GM12878 (cell line): ENCODE data around the gene ITIH1. TPM values are rescaled to one million over a fixed set of nuclear protein-coding genes. Genes with fewer than 3 reads are reported as not detected.

Experiments used
- ATAC-seq: fragments of 200-7000 bp; cut with Tn5 transposase; 3 replicates; pipeline ENCODE4 v1.9.1; 2020; ENCODE audit warnings: mild to moderate bottlenecking, moderate library complexity
- BruUV-seq: library from RNA; stranded (reverse); fragments of 400-500 nt; replicated peaks from 2 replicates; lab custom pipeline; 2021; lab: Mats Ljungman, UMichigan
- CTCF ChIA-PET: fragments of 300-600 bp; sonication (Branson Sonifier 250); formaldehyde crosslinking; extraction: SDS; loops from one replicate; lab custom pipeline; 2021; ENCODE audit warnings: inconsistent platforms; lab: Yijun Ruan, JAX
- POLR2A ChIA-PET: fragments of 350-600 bp; formaldehyde crosslinking; extraction: SDS; loops from one replicate; lab custom pipeline; 2021; ENCODE audit warnings: inconsistent platforms; lab: Charles Lee
- RAD21 ChIA-PET: fragments of 300-600 bp; sonication (Branson Sonifier 250); formaldehyde crosslinking; loops from one replicate; lab custom pipeline; 2023; ENCODE audit warnings: antibody characterized with exemption; ENCODE audit not compliant: unreplicated experiment; lab: Charles Lee
- SMC1A ChIA-PET: fragments of 300-600 bp; sonication (Branson Sonifier 250); formaldehyde crosslinking; loops from one replicate; lab custom pipeline; 2023; ENCODE audit not compliant: unreplicated experiment, uncharacterized antibody; lab: Charles Lee
- DNase-seq: peaks from one replicate; pipeline ENCODE4 v3.0.0-alpha.2; 2011; ENCODE audit warnings: low read depth, low spot score
- FAIRE-seq: peaks from 3 replicates; lab custom pipeline; 2011; peaks lifted over from hg19 to GRCh38; lab: Jason Lieb, UNC
- H2AFZ ChIP-seq: 2 replicates; pipeline ENCODE4 v1.6.0; 2011; ENCODE audit warnings: low read depth, low read length, control low read depth; ENCODE audit not compliant: control insufficient read depth
- H3K27ac ChIP-seq: 2 replicates; pipeline ENCODE4 v1.5.1; 2011; ENCODE audit warnings: control low read depth; ENCODE audit not compliant: control insufficient read depth, insufficient read depth
- H3K27me3 ChIP-seq, 2 experiments: replicated peaks in 1 of 2; 2 replicates each; pipeline versions ENCODE4 v1.6.0 to v1.6.1; 2011; ENCODE audit warnings: low read length in 1 of 2; ENCODE audit not compliant: control insufficient read depth in 2 of 2, insufficient read depth in 2 of 2
- H3K36me3 ChIP-seq, 2 experiments: 2 replicates each; pipeline ENCODE4 v1.5.1; 2011; ENCODE audit warnings: low read length in 1 of 2; ENCODE audit not compliant: control insufficient read depth in 2 of 2, insufficient read depth in 2 of 2
- H3K4me1 ChIP-seq: 2 replicates; pipeline ENCODE4 v1.6.1; 2011; ENCODE audit warnings: mild to moderate bottlenecking, low read length, moderate library complexity, mixed read lengths; ENCODE audit not compliant: control insufficient read depth, insufficient read depth
- H3K4me2 ChIP-seq: 2 replicates; pipeline ENCODE4 v1.6.0; 2011; ENCODE audit warnings: control low read depth; ENCODE audit not compliant: control insufficient read depth, insufficient read depth
- H3K4me3 ChIP-seq: fragments of 200-600 bp; sonication (generic); 2 replicates; pipeline ENCODE4 v1.5.1; 2016
- H3K79me2 ChIP-seq: 2 replicates; pipeline ENCODE4 v1.6.0; 2011; ENCODE audit warnings: low read length; ENCODE audit not compliant: control insufficient read depth, insufficient read depth
- H3K9ac ChIP-seq: 2 replicates; pipeline ENCODE4 v1.8.0; 2011; ENCODE audit warnings: low read length, control low read depth, mixed read lengths; ENCODE audit not compliant: control insufficient read depth, insufficient read depth
- H3K9me3 ChIP-seq: replicated peaks from 3 replicates; pipeline ENCODE4 v1.5.1; 2011; ENCODE audit warnings: mild to moderate bottlenecking, low read length; ENCODE audit not compliant: control insufficient read depth, insufficient read depth
- H4K20me1 ChIP-seq: 2 replicates; pipeline ENCODE4 v1.6.0; 2011; ENCODE audit not compliant: control insufficient read depth, insufficient read depth
- FOXM1 ChIP-seq: IDR thresholded peaks from 2 replicates; pipeline ENCODE4 v1.6.1; 2012; ENCODE audit warnings: low read depth, mild to moderate bottlenecking, inconsistent platforms, low read length, moderate library complexity
- KDM1A ChIP-seq: fragments of 200-600 bp; sonication (generic); IDR thresholded peaks from 2 replicates; pipeline ENCODE4 v1.6.1; 2016; ENCODE audit warnings: borderline replicate concordance
- RAD21 ChIP-seq: IDR thresholded peaks from 2 replicates; pipeline ENCODE4 v1.6.1; 2011; ENCODE audit warnings: mild to moderate bottlenecking, low read depth, low read length, moderate library complexity; ENCODE audit not compliant: insufficient read depth
- RUNX3 ChIP-seq: IDR thresholded peaks from 2 replicates; pipeline ENCODE4 v1.6.1; 2012; ENCODE audit warnings: low read length, inconsistent platforms
- TCF12 ChIP-seq: IDR thresholded peaks from 2 replicates; pipeline ENCODE4 v1.6.1; 2011; ENCODE audit warnings: low read depth, mild to moderate bottlenecking, low read length
- ZBED1 ChIP-seq: IDR thresholded peaks from 2 replicates; pipeline ENCODE4 v1.6.1; 2016; ENCODE audit warnings: borderline replicate concordance
- WGBS: methylation state at CpG from one replicate; pipeline ENCODE4 v1.1.6; 2016; ENCODE audit warnings: low lambda C conversion rate; ENCODE audit not compliant: insufficient replicate concordance, insufficient coverage; ENCODE audit errors: missing lambda C conversion rate; 5-methylcytosine and 5-hydroxymethylcytosine counted together
- in situ Hi-C: fragments of 300-500 bp; cut with MboI; formaldehyde crosslinking; loops from 9 replicates; pipeline ENCODE4 v1.14.3; 2018; ENCODE audit warnings: mixed read lengths
- intact Hi-C: fragments of 100-400 bp; cut with micrococcal nuclease; formaldehyde crosslinking; loops from one replicate; pipeline ENCODE4 v1.14.2; 2022; ENCODE audit not compliant: unreplicated experiment
- polyA plus RNA-seq, 11 experiments: library from polyadenylated mRNA; depleted of rRNA in 4 of 11; unstranded in 6 of 11; stranded (reverse) in 5 of 11; fragments of >200 nt; fragmentation: Nextera tagmentation in 4 of 11; fragmentation: Illumina TruSeq in 1 of 11; extraction: Ambion mirVana in 4 of 11; extraction: Trizol in 1 of 11; gene quantifications; 1 replicate in 1 of 11; 2 replicates in 10 of 11; pipeline versions ENCODE4 v1.2.1 to v1.2.3, GENCODE V29; 2011 to 2016; ENCODE audit warnings: inconsistent platforms in 2 of 11, missing spikeins in 2 of 11, low read depth in 1 of 11
- total RNA-seq, 4 experiments: library from RNA; depleted of rRNA in 3 of 4; stranded (reverse); fragments of >200 nt in 3 of 4; fragmentation: Illumina TruSeq in 1 of 4; extraction: Trizol in 1 of 4; gene quantifications; 2 replicates each; pipeline versions ENCODE4 v1.2.1 to v1.2.3, GENCODE V29; 2013 to 2021
- TF ChIP-seq, protein P1 (sequence below): fragments of 450-650 bp; conservative IDR thresholded peaks from 2 replicates; pipeline ENCODE4 v1.6.1; 2017; ENCODE audit warnings: mild to moderate bottlenecking, moderate library complexity
- TF ChIP-seq, protein P2 (sequence below): fragments of 450-650 bp; IDR thresholded peaks from 2 replicates; pipeline ENCODE4 v1.6.1; 2017; ENCODE audit warnings: antibody characterized with exemption, mild to moderate bottlenecking, moderate library complexity

Gene ITIH1
- total and polyA plus RNA-seq, 10 of the 15 experiments (the other 5 are each of a cell fraction or from before 2014, with no cell fraction given) = 0.33 to 0.64 (median 0.44) TPM; not detected in 7

DNA sequence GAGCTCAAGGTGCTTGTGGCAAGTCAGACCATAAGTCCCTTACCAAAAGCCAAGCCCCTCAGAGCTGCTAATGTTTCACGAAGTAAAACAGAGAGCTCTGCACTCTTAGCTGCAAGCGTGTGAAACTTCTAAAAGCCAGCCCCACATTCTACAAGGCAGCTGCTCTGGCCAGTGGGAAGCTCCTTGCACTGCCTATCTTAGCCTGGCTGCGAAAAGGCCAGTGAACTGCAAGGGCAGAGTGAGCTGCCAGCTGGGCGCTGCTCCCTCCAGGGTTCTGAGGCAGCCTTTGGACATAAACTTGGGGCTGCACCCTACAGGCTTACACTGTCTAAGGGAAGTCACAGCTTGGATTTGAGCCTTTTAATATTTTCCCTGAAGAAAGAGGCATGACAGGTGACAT, 59.6 kb downstream of the ITIH1 start:
- intact Hi-C loops = no loop called here
- in situ Hi-C loops = no loop called here

More for the DNA sequence above, 59.6 kb downstream of the ITIH1 start:
- no peaks in the 10 kb centered on the region for H4K20me1 ChIP-seq
- H3K4me2 ChIP-seq = no peak overlapping the region
- ATAC-seq = no peak
- peaks cover 1 to 5% of the 10 kb centered on the region in 2 experiments; a peak in 3 of 4 replicates for H3K36me3 ChIP-seq
- no peak for FAIRE-seq
- H2AFZ ChIP-seq = no peak overlapping the region
- DNase-seq = no peak
- POLR2A ChIA-PET = no interaction called here
- no peaks in the 10 kb centered on the region for H3K79me2 ChIP-seq
- no peak overlapping the region for H3K9ac ChIP-seq
- RAD21 ChIA-PET = no interaction called here
- no peaks in the 10 kb centered on the region; the same call in 1 of the 2 replicates for H3K4me1 ChIP-seq
- H3K9me3 ChIP-seq = no peaks in the 10 kb centered on the region
- WGBS = 95% methylated on average over 4 of the region's 4 CpGs
- BruUV-seq = no TSS peak
- no peaks in the 10 kb centered on the region for H3K27me3 ChIP-seq
- CTCF ChIA-PET = interaction anchor here (1.2 to 1.6 kb wide), 2 partner anchors 9 to 16 kb away, joined by 3 to 6 read pairs; no protein-coding TSS in a partner anchor
- H3K4me3 ChIP-seq = no peak overlapping the region
- TF ChIP-seq RUNX3 (no peak), RAD21 (no peak), KDM1A (no peak), ZBED1 (no peak), TCF12 (no peak), FOXM1 (no peak)
- TF ChIP-seq, protein P1, sequence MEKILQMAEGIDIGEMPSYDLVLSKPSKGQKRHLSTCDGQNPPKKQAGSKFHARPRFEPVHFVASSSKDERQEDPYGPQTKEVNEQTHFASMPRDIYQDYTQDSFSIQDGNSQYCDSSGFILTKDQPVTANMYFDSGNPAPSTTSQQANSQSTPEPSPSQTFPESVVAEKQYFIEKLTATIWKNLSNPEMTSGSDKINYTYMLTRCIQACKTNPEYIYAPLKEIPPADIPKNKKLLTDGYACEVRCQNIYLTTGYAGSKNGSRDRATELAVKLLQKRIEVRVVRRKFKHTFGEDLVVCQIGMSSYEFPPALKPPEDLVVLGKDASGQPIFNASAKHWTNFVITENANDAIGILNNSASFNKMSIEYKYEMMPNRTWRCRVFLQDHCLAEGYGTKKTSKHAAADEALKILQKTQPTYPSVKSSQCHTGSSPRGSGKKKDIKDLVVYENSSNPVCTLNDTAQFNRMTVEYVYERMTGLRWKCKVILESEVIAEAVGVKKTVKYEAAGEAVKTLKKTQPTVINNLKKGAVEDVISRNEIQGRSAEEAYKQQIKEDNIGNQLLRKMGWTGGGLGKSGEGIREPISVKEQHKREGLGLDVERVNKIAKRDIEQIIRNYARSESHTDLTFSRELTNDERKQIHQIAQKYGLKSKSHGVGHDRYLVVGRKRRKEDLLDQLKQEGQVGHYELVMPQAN = no peak
- TF ChIP-seq, protein P2, sequence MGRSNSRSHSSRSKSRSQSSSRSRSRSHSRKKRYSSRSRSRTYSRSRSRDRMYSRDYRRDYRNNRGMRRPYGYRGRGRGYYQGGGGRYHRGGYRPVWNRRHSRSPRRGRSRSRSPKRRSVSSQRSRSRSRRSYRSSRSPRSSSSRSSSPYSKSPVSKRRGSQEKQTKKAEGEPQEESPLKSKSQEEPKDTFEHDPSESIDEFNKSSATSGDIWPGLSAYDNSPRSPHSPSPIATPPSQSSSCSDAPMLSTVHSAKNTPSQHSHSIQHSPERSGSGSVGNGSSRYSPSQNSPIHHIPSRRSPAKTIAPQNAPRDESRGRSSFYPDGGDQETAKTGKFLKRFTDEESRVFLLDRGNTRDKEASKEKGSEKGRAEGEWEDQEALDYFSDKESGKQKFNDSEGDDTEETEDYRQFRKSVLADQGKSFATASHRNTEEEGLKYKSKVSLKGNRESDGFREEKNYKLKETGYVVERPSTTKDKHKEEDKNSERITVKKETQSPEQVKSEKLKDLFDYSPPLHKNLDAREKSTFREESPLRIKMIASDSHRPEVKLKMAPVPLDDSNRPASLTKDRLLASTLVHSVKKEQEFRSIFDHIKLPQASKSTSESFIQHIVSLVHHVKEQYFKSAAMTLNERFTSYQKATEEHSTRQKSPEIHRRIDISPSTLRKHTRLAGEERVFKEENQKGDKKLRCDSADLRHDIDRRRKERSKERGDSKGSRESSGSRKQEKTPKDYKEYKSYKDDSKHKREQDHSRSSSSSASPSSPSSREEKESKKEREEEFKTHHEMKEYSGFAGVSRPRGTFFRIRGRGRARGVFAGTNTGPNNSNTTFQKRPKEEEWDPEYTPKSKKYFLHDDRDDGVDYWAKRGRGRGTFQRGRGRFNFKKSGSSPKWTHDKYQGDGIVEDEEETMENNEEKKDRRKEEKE = no peak
- SMC1A ChIA-PET = interaction anchor here (0.9 to 1.9 kb wide), 3 partner anchors 9 to 98 kb away, joined by 3 to 6 read pairs (median 4); no protein-coding TSS in a partner anchor
- H3K27ac ChIP-seq = no peak overlapping the region
